K562 (cell line): ENCODE measurements around the gene TNNT1. TPM values are rescaled to one million over a fixed set of nuclear protein-coding genes. Genes with fewer than 3 reads are reported as not detected.

Source experiments
- BCOR ChIP-seq: fragments of 450-650 bp; IDR thresholded peaks from 2 replicates; pipeline ENCODE4 v1.6.1; 2016
- BRF1 ChIP-seq: IDR thresholded peaks from 3 replicates; pipeline ENCODE4 v1.6.1; 2011; ENCODE audit warnings: borderline replicate concordance, mild to moderate bottlenecking; ENCODE audit not compliant: insufficient read length; ENCODE audit errors: extremely low read depth
- CBFA2T2 ChIP-seq: fragments of 450-650 bp; conservative IDR thresholded peaks from 2 replicates; pipeline ENCODE4 v1.6.1; 2017; ENCODE audit warnings: mild to moderate bottlenecking
- DACH1 ChIP-seq: fragments of 450-650 bp; IDR thresholded peaks from 2 replicates; pipeline ENCODE4 v1.6.1; 2018; ENCODE audit not compliant: partially characterized antibody
- DDX20 ChIP-seq: fragments of 450-650 bp; IDR thresholded peaks from 2 replicates; pipeline ENCODE4 v1.6.1; 2016; ENCODE audit warnings: missing genetic modification characterization, low read depth, mild to moderate bottlenecking, missing compliant biosample characterization, moderate library complexity
- FOXK2 ChIP-seq, 2 experiments: fragments of 450-650 bp; IDR thresholded peaks in 1 of 2; conservative IDR thresholded peaks in 1 of 2; 2 replicates each; pipeline ENCODE4 v1.6.1; 2016; ENCODE audit warnings: low read depth in 2 of 2, mild to moderate bottlenecking in 1 of 2
- GABPA ChIP-seq: fragments of 200-800 bp; sonication (Bioruptor generic); conservative IDR thresholded peaks from 2 replicates; pipeline ENCODE4 v1.6.1; 2016; ENCODE audit warnings: low read depth, missing genetic modification characterization, missing compliant biosample characterization
- GTF2F1 ChIP-seq: IDR thresholded peaks from 2 replicates; pipeline ENCODE4 v1.6.1; 2011; ENCODE audit warnings: low read depth, low read length, improper control_type of control experiment
- HDAC1 ChIP-seq, 2 experiments: fragments of 450-650 bp; IDR thresholded peaks; 2 replicates each; pipeline ENCODE4 v1.6.1; 2016 to 2017; ENCODE audit warnings: inconsistent platforms in 1 of 2, mild to moderate bottlenecking in 1 of 2, moderate library complexity in 1 of 2
- HDAC2 ChIP-seq: fragments of 450-650 bp; IDR thresholded peaks from 2 replicates; pipeline ENCODE4 v1.6.1; 2016; ENCODE audit warnings: mild to moderate bottlenecking
- KDM1A ChIP-seq, 2 experiments: fragments of 450-650 bp; IDR thresholded peaks; 2 replicates each; pipeline ENCODE4 v1.6.1; 2016; ENCODE audit warnings: mild to moderate bottlenecking in 2 of 2
- LCOR ChIP-seq: sonication (generic); formaldehyde crosslinking; IDR thresholded peaks from 2 replicates; pipeline ENCODE4 v1.8.0; 2022; ENCODE audit warnings: mild to moderate bottlenecking, missing genetic modification reagents
- MAX ChIP-seq: sonication (generic); formaldehyde crosslinking; IDR thresholded peaks from 2 replicates; pipeline ENCODE4 v1.9.0; 2022; ENCODE audit warnings: mild to moderate bottlenecking, missing genetic modification reagents
- MLLT1 ChIP-seq, 2 experiments: fragments of 450-650 bp; IDR thresholded peaks; 2 replicates each; pipeline ENCODE4 v1.6.1; 2016
- RAD51 ChIP-seq: fragments of 450-650 bp; IDR thresholded peaks from 2 replicates; pipeline ENCODE4 v1.7.1; 2016; ENCODE audit warnings: low read depth, mild to moderate bottlenecking, borderline replicate concordance
- RCOR1 ChIP-seq, 2 experiments: IDR thresholded peaks; 2 replicates each; pipeline ENCODE4 v1.6.1; 2012; ENCODE audit warnings: low read depth in 2 of 2, low read length in 2 of 2, borderline replicate concordance in 1 of 2, improper control_type of control experiment in 1 of 2
- SAP30 ChIP-seq: fragments of 200-600 bp; sonication (generic); IDR thresholded peaks from 2 replicates; pipeline ENCODE4 v1.6.1; 2012; ENCODE audit warnings: borderline replicate concordance, low read depth, mild to moderate bottlenecking, moderate library complexity, low read length, control low read depth, inconsistent platforms; ENCODE audit not compliant: insufficient read depth, poor library complexity, severe bottlenecking
- TFE3 ChIP-seq: fragments of 450-650 bp; formaldehyde crosslinking; IDR thresholded peaks from 2 replicates; pipeline ENCODE4 v1.4.0; 2020; ENCODE audit warnings: mild to moderate bottlenecking, mixed read lengths
- U2AF1 ChIP-seq: fragments of 200-400 bp; formaldehyde crosslinking; optimal IDR thresholded peaks from 2 replicates; pipeline ENCODE3; 2017; ENCODE audit warnings: mild to moderate bottlenecking, low read depth, low read length, moderate library complexity
- ZBTB8A ChIP-seq: fragments of 450-650 bp; IDR thresholded peaks from 2 replicates; pipeline ENCODE4 v1.6.1; 2018; ENCODE audit warnings: mild to moderate bottlenecking, moderate library complexity; ENCODE audit not compliant: partially characterized antibody
- ZNF561 ChIP-seq: fragments of 450-650 bp; formaldehyde crosslinking; conservative IDR thresholded peaks from 2 replicates; pipeline ENCODE4 v1.4.0; 2020; ENCODE audit warnings: mild to moderate bottlenecking, moderate library complexity
- ZNF589 ChIP-seq: fragments of 200-800 bp; sonication (Bioruptor generic); IDR thresholded peaks from 2 replicates; pipeline ENCODE4 v1.6.1; 2016; ENCODE audit warnings: low read depth, missing genetic modification characterization, missing compliant biosample characterization
- ZNF77 ChIP-seq: fragments of 250-450 bp; sonication (Bioruptor Pico); IDR thresholded peaks from 2 replicates; pipeline ENCODE4 v1.5.0; 2020
- polyA plus RNA-seq, 8 experiments: library from polyadenylated mRNA; depleted of rRNA in 4 of 8; stranded (reverse) in 5 of 8; unstranded in 3 of 8; fragments of >200 nt; fragmentation: Nextera tagmentation in 2 of 8; fragmentation: Illumina TruSeq in 1 of 8; extraction: Ambion mirVana in 2 of 8; extraction: Trizol in 1 of 8; gene quantifications; 2 replicates each; pipeline versions ENCODE4 v1.2.1 to v1.2.3, GENCODE V29; 2011 to 2014; ENCODE audit warnings: inconsistent platforms in 1 of 8, missing spikeins in 1 of 8
- total RNA-seq, 7 experiments: library from RNA; depleted of rRNA in 6 of 7; stranded (reverse); fragments of >200 nt in 6 of 7; fragmentation: Illumina TruSeq in 2 of 7; extraction: Trizol in 2 of 7; gene quantifications; 2 replicates each; pipeline versions ENCODE4 v1.2.1 to v1.2.3, GENCODE V29; 2011 to 2021; ENCODE audit warnings: low replicate concordance in 1 of 7
- TF ChIP-seq, protein P1 (sequence below), 2 experiments: fragments of 450-650 bp; conservative IDR thresholded peaks; 2 replicates each; pipeline ENCODE4 v1.6.1; 2017; ENCODE audit warnings: mild to moderate bottlenecking in 2 of 2, moderate library complexity in 2 of 2

Gene TNNT1
- total and polyA plus RNA-seq, 9 of the 15 experiments (the other 6 are each of a cell fraction or from before 2014, with no cell fraction given) = 31.8 to 390 (median 227) TPM

DNA sequence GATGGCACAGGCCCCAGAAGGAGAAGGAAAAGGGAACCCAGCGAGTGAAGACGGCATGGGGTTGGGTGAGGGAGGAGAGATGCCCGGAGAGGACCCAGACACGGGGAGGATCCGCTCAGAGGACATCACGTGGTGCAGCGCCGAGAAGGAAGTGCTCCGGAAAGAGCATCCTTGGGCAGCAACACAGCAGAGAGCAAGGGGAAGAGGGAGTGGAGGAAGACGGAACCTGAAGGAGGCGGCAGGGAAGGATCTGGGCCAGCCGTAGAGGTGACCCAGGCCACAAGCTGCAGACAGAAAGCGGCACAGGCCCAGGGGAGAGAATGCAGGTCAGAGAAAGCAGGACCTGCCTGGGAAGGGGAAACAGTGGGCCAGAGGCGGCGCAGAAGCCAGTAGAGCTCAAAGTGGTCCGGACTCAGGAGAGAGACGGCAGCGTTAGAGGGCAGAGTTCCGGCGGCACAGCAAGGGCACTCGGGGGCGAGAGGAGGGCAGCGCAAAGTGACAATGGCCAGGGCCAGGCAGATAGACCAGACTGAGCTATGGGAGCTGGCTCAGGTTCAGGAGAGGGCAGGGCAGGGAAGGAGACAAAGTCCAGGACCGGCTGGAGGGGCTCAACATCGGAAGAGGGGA, 32.7 kb downstream of the TNNT1 start (continued):
- TF ChIP-seq RCOR1 (IDR thresholded peaks at IDR 0.05; ENCODE audit: borderline replicate concordance in 1 of 2, low read depth in 2 of 2, low read length in 2 of 2) = peak in 1 of 2 experiments; percentile 88; a peak in 2 of 4 replicates
- no peak for TF ChIP-seq ZNF561 (CRISPR knock-in tag)
- TF ChIP-seq LCOR = no peak
- TF ChIP-seq SAP30 = peak; percentile 46
- TF ChIP-seq, protein P1, sequence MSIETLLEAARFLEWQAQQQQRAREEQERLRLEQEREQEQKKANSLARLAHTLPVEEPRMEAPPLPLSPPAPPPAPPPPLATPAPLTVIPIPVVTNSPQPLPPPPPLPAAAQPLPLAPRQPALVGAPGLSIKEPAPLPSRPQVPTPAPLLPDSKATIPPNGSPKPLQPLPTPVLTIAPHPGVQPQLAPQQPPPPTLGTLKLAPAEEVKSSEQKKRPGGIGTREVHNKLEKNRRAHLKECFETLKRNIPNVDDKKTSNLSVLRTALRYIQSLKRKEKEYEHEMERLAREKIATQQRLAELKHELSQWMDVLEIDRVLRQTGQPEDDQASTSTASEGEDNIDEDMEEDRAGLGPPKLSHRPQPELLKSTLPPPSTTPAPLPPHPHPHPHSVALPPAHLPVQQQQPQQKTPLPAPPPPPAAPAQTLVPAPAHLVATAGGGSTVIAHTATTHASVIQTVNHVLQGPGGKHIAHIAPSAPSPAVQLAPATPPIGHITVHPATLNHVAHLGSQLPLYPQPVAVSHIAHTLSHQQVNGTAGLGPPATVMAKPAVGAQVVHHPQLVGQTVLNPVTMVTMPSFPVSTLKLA (conservative IDR thresholded peaks at IDR 0.05) = peak; percentile 17 to 53; a peak in 1 of 4 replicates
- peak in 1 of 2 experiments; percentile 27; a peak in 1 of 4 replicates for TF ChIP-seq MLLT1 (IDR thresholded peaks at IDR 0.05)
- TF ChIP-seq DACH1 = no peak
- TF ChIP-seq U2AF1 = no peak
- no peak for TF ChIP-seq GTF2F1
- peak; percentile 56 for TF ChIP-seq CBFA2T2
- no peak for TF ChIP-seq ZNF589 (CRISPR knock-in tag)
- TF ChIP-seq ZNF77 = no peak
- TF ChIP-seq FOXK2 (conservative IDR thresholded peaks at IDR 0.05 in 1 of 2, IDR thresholded peaks at IDR 0.05 in 1 of 2; ENCODE audit: low read depth in 2 of 2) = 0 out of 4 replicates have a peak, but pooled peaks of 1 of the 2 experiments have one; percentile 19
- peak; percentile 93 for TF ChIP-seq TFE3 (CRISPR knock-in tag)
- TF ChIP-seq BCOR = 0 out of 2 replicates have a peak, but pooled peaks have one; percentile 18
- no peak for TF ChIP-seq DDX20
- TF ChIP-seq HDAC2 = peak; percentile 64
- no peak for TF ChIP-seq ZBTB8A
- TF ChIP-seq BRF1 = no peak
- TF ChIP-seq HDAC1 (IDR thresholded peaks at IDR 0.05) = peak in 1 of 2 experiments; percentile 80; a peak in 2 of 4 replicates
- peak; percentile 57 for TF ChIP-seq MAX (CRISPR knock-in tag)
- TF ChIP-seq KDM1A (IDR thresholded peaks at IDR 0.05) = peak in 1 of 2 experiments; percentile 49; a peak in 3 of 4 replicates
- peak; percentile 59 for TF ChIP-seq GABPA
- TF ChIP-seq RAD51 = peak; percentile 91
